ENCODE results near the gene SCN11A. TPM values are rescaled to one million over a fixed set of nuclear protein-coding genes. Genes with fewer than 3 reads are reported as not detected.

Gene SCN11A
- total RNA-seq, 2 experiments from 2014 or later, result 0.08 TPM; not detected in 1

DNA sequence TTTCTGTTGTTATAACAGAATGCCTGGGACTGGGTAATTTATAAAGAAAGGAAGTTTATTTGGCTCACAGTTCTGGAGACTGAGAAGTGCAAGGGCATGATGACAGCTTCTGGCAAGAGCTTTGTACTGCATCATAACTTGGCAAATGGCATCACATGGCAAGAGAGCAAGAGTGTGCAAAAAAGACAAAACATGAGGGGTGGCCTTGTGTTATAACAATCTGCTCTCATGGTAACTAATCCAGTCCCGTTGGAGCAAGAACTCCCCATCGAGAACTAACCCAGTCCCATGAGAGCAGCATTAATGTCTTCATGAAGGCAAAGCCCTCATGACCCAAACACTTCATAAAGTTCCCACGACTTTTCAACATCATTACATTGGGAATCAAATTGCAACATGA is 23.2 kb downstream of the SCN11A start:
- POLR2A ChIA-PET, result no interaction called here
- CTCF ChIA-PET, result no interaction called here

GRCh38 chr3:39025222-39025970 is 26.3 kb downstream of the SCN11A start:
- no peaks in the 10 kb centered on the region for H3K36me3 ChIP-seq (ENCODE audit: insufficient read depth, low read length)
- no peaks in the 10 kb centered on the region for H3K4me1 ChIP-seq (ENCODE audit: insufficient read depth, low read length)
- no peaks in the 10 kb centered on the region for H3K4me1 Mint-ChIP-seq (ENCODE audit: low read depth)
- no peaks in the 10 kb centered on the region for H3K9me3 ChIP-seq (ENCODE audit: control insufficient read depth in 1 of 2, insufficient read depth in 1 of 2, low read length in 2 of 2)
- intact Hi-C loops (cut with DNase I, micrococcal nuclease), result no loop called here
- ATAC-seq (ENCODE audit: poor library complexity) (no peak), DNase-seq (no peak)
- no peak overlapping the region for H3K4me3 ChIP-seq (ENCODE audit: low read length)
- no peak for TF ChIP-seq CTCF (IDR thresholded peaks at IDR 0.05)
- POLR2A ChIA-PET, result no interaction called here
- CTCF ChIA-PET, result no interaction called here
- H3K27ac ChIP-seq (ENCODE audit: low read depth in 1 of 2, low read length in 2 of 2), result no peak overlapping the region
- H3K27me3 ChIP-seq (ENCODE audit: control insufficient read depth in 1 of 2, insufficient read depth in 2 of 2, low read length in 2 of 2), result peaks cover 4% of the 10 kb centered on the region in 2 experiments
- no peaks in the 10 kb centered on the region for H3K36me3 Mint-ChIP-seq (ENCODE audit: low read depth)
- H3K27ac Mint-ChIP-seq, result no peak overlapping the region
- H3K9me3 Mint-ChIP-seq, result no peaks in the 10 kb centered on the region
- no peak overlapping the region for H3K4me3 Mint-ChIP-seq
- peaks cover 27% of the 10 kb centered on the region for H3K27me3 Mint-ChIP-seq

More for the DNA sequence above, 23.2 kb downstream of the SCN11A start:
- no peaks in the 10 kb centered on the region for H3K36me3 ChIP-seq (ENCODE audit: insufficient read depth, low read length)
- Mint-ChIP-seq H3K27me3 (peaks cover 29% of the 10 kb centered on the region), H3K9me3 (no peaks in the 10 kb centered on the region), H3K36me3 (ENCODE audit: low read depth) (no peaks in the 10 kb centered on the region), H3K4me1 (ENCODE audit: low read depth) (no peaks in the 10 kb centered on the region), H3K27ac (no peak overlapping the region), H3K4me3 (no peak overlapping the region)
- peaks cover 4% of the 10 kb centered on the region in 2 experiments for H3K27me3 ChIP-seq (ENCODE audit: control insufficient read depth in 1 of 2, insufficient read depth in 2 of 2, low read length in 2 of 2)
- no peak overlapping the region for H3K27ac ChIP-seq (ENCODE audit: low read depth in 1 of 2, low read length in 2 of 2)
- intact Hi-C loops (cut with DNase I, micrococcal nuclease), result no loop called here
- ATAC-seq (ENCODE audit: poor library complexity) (no peak), DNase-seq (no peak)
- H3K4me3 ChIP-seq (ENCODE audit: low read length), result no peak overlapping the region
- H3K9me3 ChIP-seq (ENCODE audit: control insufficient read depth in 1 of 2, insufficient read depth in 1 of 2, low read length in 2 of 2), result no peaks in the 10 kb centered on the region
- no peaks in the 10 kb centered on the region for H3K4me1 ChIP-seq (ENCODE audit: insufficient read depth, low read length)
- no peak for TF ChIP-seq CTCF (IDR thresholded peaks at IDR 0.05)

DNA sequence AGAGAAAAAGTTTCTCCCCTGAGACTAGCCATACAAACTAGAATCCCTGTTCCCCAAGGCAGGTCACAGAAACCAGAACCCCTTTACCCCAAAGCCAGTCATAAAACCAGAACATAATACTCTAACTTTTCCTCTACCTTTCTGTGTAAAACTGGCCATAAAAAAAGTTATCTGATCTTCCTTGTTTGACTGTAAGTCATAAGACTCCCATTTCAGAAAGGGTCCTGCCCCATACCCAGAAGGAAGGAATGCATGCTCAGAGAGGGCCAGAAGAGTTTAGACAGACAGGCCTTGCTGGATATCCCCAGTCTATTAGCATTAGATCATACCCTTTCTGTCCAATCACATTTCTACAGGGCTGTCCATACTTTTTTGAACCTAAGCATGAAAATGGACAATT is 27.2 kb downstream of the SCN11A start:
- ChIA-PET POLR2A (no interaction called here), CTCF (no interaction called here)
- no peak overlapping the region for H3K4me3 Mint-ChIP-seq
- intact Hi-C loops (cut with DNase I, micrococcal nuclease), result no loop called here
- H3K36me3 ChIP-seq (ENCODE audit: insufficient read depth, low read length), result no peaks in the 10 kb centered on the region
- no peak overlapping the region for H3K4me3 ChIP-seq (ENCODE audit: low read length)
- no peaks in the 10 kb centered on the region for H3K4me1 Mint-ChIP-seq (ENCODE audit: low read depth)
- TF ChIP-seq CTCF (IDR thresholded peaks at IDR 0.05), result no peak
- H3K9me3 ChIP-seq (ENCODE audit: control insufficient read depth in 1 of 2, insufficient read depth in 1 of 2, low read length in 2 of 2), result no peaks in the 10 kb centered on the region
- ATAC-seq (ENCODE audit: poor library complexity) (no peak), DNase-seq (no peak)
- H3K27me3 ChIP-seq (ENCODE audit: control insufficient read depth in 1 of 2, insufficient read depth in 2 of 2, low read length in 2 of 2), result peaks cover 4% of the 10 kb centered on the region in 2 experiments
- peaks cover 29% of the 10 kb centered on the region for H3K27me3 Mint-ChIP-seq
- no peaks in the 10 kb centered on the region for H3K9me3 Mint-ChIP-seq
- H3K36me3 Mint-ChIP-seq (ENCODE audit: low read depth), result no peaks in the 10 kb centered on the region
- H3K27ac ChIP-seq (ENCODE audit: low read depth in 1 of 2, low read length in 2 of 2), result no peak overlapping the region
- no peaks in the 10 kb centered on the region for H3K4me1 ChIP-seq (ENCODE audit: insufficient read depth, low read length)
- H3K27ac Mint-ChIP-seq, result no peak overlapping the region

Measured in CD4-positive, alpha-beta T cell (primary cell).